K562 (cell line): ENCODE results near the gene KLRD1. TPM values are rescaled to one million over a fixed set of nuclear protein-coding genes. Genes with fewer than 3 reads are reported as not detected.

ENCODE experiments used
- ATAC-seq: fragments of 200-7000 bp; cut with Tn5 transposase; 3 replicates; pipeline ENCODE4 v1.9.1; 2020; ENCODE audit warnings: moderate library complexity
- BruUV-seq: library from RNA; stranded (reverse); fragments of 400-500 nt; replicated peaks from 2 replicates; lab custom pipeline; 2021; lab: Mats Ljungman, UMichigan
- CTCF ChIA-PET: fragments of 300-600 bp; formaldehyde crosslinking; extraction: SDS; loops from one replicate; lab custom pipeline; 2021; ENCODE audit warnings: low intra/inter-chr PET ratio; lab: Yijun Ruan, JAX
- POLR2A ChIA-PET: fragments of 300-600, 350-650 bp; sonication (Branson Sonifier 250); formaldehyde crosslinking; extraction: SDS; loops from one replicate; lab custom pipeline; 2021; ENCODE audit warnings: antibody characterized with exemption, inconsistent platforms; lab: Yijun Ruan, JAX
- DNase-seq, 4 experiments: peaks; one replicate each; pipeline versions ENCODE4 v3.0.0 to v3.0.0-alpha.2; 2011 to 2018; ENCODE audit warnings: low spot score in 3 of 4, mixed read lengths in 3 of 4; ENCODE audit errors: extremely low read depth in 1 of 4
- FAIRE-seq: peaks from 2 replicates; lab custom pipeline; 2011; peaks lifted over from hg19 to GRCh38; lab: Jason Lieb, UNC
- H2AFZ ChIP-seq: 2 replicates; pipeline ENCODE4 v1.6.0; 2011; ENCODE audit warnings: low read depth, low read length, control low read depth, inconsistent platforms
- H3K27ac ChIP-seq: fragments of 200-600 bp; 3 replicates; pipeline ENCODE4 v1.8.0; 2011; ENCODE audit warnings: low read depth, mild to moderate bottlenecking, control low read depth, inconsistent platforms, low read length, moderate library complexity, mixed read lengths; ENCODE audit errors: extremely low read depth
- H3K27me3 ChIP-seq, 2 experiments: fragments of 300-600 bp in 1 of 2; 2 replicates in 1 of 2; 3 replicates in 1 of 2; pipeline versions ENCODE4 v1.6.0 to v1.8.0; 2011; ENCODE audit warnings: inconsistent platforms in 2 of 2, low read length in 2 of 2, mild to moderate bottlenecking in 1 of 2, mixed read lengths in 1 of 2, moderate library complexity in 1 of 2; ENCODE audit not compliant: control insufficient read depth in 2 of 2, insufficient read depth in 2 of 2
- H3K36me3 ChIP-seq: fragments of 300-600 bp; 3 replicates; pipeline ENCODE4 v1.8.0; 2011; ENCODE audit warnings: mild to moderate bottlenecking, low read length, inconsistent platforms; ENCODE audit not compliant: control insufficient read depth, insufficient read depth
- H3K4me1 ChIP-seq, 2 experiments: fragments of 200-600 bp in 1 of 2; replicated peaks in 1 of 2; 2 replicates in 1 of 2; 3 replicates in 1 of 2; pipeline versions ENCODE4 v1.5.1 to v1.8.0; 2011; ENCODE audit warnings: inconsistent platforms in 2 of 2, low read length in 2 of 2, mild to moderate bottlenecking in 1 of 2, mixed read lengths in 1 of 2, moderate library complexity in 1 of 2; ENCODE audit not compliant: control insufficient read depth in 2 of 2, insufficient read depth in 2 of 2
- H3K4me2 ChIP-seq: 2 replicates; pipeline ENCODE4 v1.6.1; 2011; ENCODE audit warnings: low read length, control low read depth, inconsistent platforms, mixed read lengths; ENCODE audit not compliant: insufficient read depth
- H3K4me3 ChIP-seq: fragments of 200-600 bp; sonication (generic), shearing (Covaris generic); 2 replicates; pipeline ENCODE4 v1.5.1; 2016; ENCODE audit warnings: control low read depth, inconsistent platforms
- H3K79me2 ChIP-seq: fragments of 200-600 bp; 3 replicates; pipeline ENCODE4 v1.8.0; 2011; ENCODE audit warnings: low read length, inconsistent platforms; ENCODE audit not compliant: control insufficient read depth, insufficient read depth
- H3K9ac ChIP-seq, 2 experiments: 2 replicates each; pipeline versions ENCODE4 v1.6.0 to v1.6.1; 2011; ENCODE audit warnings: low read depth in 2 of 2, low read length in 2 of 2, control low read depth in 1 of 2, inconsistent platforms in 1 of 2, mild to moderate bottlenecking in 1 of 2, mixed read lengths in 1 of 2; ENCODE audit not compliant: insufficient read depth in 1 of 2
- H3K9me1 ChIP-seq: one replicate; pipeline ENCODE4 v1.6.0; 2011; ENCODE audit warnings: inconsistent platforms, mild to moderate bottlenecking, low read length, moderate library complexity; ENCODE audit not compliant: control insufficient read depth, insufficient read depth
- H3K9me3 ChIP-seq: replicated peaks from 2 replicates; pipeline ENCODE4 v1.5.1; 2011; ENCODE audit warnings: low read depth, low read length, inconsistent platforms; ENCODE audit not compliant: control insufficient read depth, insufficient read depth
- H4K20me1 ChIP-seq: replicated peaks from 2 replicates; pipeline ENCODE4 v1.6.1; 2011; ENCODE audit warnings: low read length, inconsistent platforms, mixed read lengths; ENCODE audit not compliant: control insufficient read depth, insufficient read depth
- CBX3 ChIP-seq, 2 experiments: IDR thresholded peaks; 1 replicate in 1 of 2; 2 replicates in 1 of 2; pipeline ENCODE4 v1.6.1; 2012; ENCODE audit warnings: inconsistent platforms in 2 of 2, low read length in 2 of 2, borderline replicate concordance in 1 of 2, control low read depth in 1 of 2
- ETV6 ChIP-seq, 3 experiments: fragments of 150-350 bp in 1 of 3; sonication (generic) in 1 of 3; formaldehyde crosslinking in 1 of 3; IDR thresholded peaks; 2 replicates each; pipeline versions ENCODE4 v1.6.1 to v1.8.0; 2014 to 2022; ENCODE audit warnings: borderline replicate concordance in 2 of 3, low read depth in 2 of 3, antibody characterized with exemption in 1 of 3, low read length in 1 of 3, mild to moderate bottlenecking in 1 of 3, missing genetic modification reagents in 1 of 3
- ZBED1 ChIP-seq: IDR thresholded peaks from 2 replicates; pipeline ENCODE4 v1.6.1; 2014
- ZNF695 ChIP-seq: fragments of 450-650 bp; formaldehyde crosslinking; IDR thresholded peaks from 2 replicates; pipeline ENCODE4 v1.4.0; 2020; ENCODE audit warnings: mild to moderate bottlenecking, moderate library complexity
- ZSCAN32 ChIP-seq: fragments of 450-650 bp; formaldehyde crosslinking; IDR thresholded peaks from 2 replicates; pipeline ENCODE4 v1.4.0; 2020; ENCODE audit warnings: mild to moderate bottlenecking, moderate library complexity
- WGBS: fragments of 100-300 bp; shearing (Covaris generic); methylation state at CpG from one replicate; pipeline ENCODE4 v1.1.6; 2016; ENCODE audit warnings: low coverage, mixed read lengths; ENCODE audit not compliant: insufficient coverage; ENCODE audit errors: missing lambda C conversion rate; 5-methylcytosine and 5-hydroxymethylcytosine counted together
- in situ Hi-C: fragments of 300-500 bp; cut with MboI; formaldehyde crosslinking; loops from 4 replicates; pipeline ENCODE4 v1.15.0; 2018; ENCODE audit warnings: inconsistent platforms, mixed read lengths
- intact Hi-C: fragments of 100-400 bp; cut with micrococcal nuclease; formaldehyde crosslinking; loops from 2 replicates; pipeline ENCODE4 v1.14.2; 2022
- polyA plus RNA-seq, 8 experiments: library from polyadenylated mRNA; depleted of rRNA in 4 of 8; stranded (reverse) in 5 of 8; unstranded in 3 of 8; fragments of >200 nt; fragmentation: Nextera tagmentation in 2 of 8; fragmentation: Illumina TruSeq in 1 of 8; extraction: Ambion mirVana in 2 of 8; extraction: Trizol in 1 of 8; gene quantifications; 2 replicates each; pipeline versions ENCODE4 v1.2.1 to v1.2.3, GENCODE V29; 2011 to 2014; ENCODE audit warnings: inconsistent platforms in 1 of 8, missing spikeins in 1 of 8
- total RNA-seq, 7 experiments: library from RNA; depleted of rRNA in 6 of 7; stranded (reverse); fragments of >200 nt in 6 of 7; fragmentation: Illumina TruSeq in 2 of 7; extraction: Trizol in 2 of 7; gene quantifications; 2 replicates each; pipeline versions ENCODE4 v1.2.1 to v1.2.3, GENCODE V29; 2011 to 2021; ENCODE audit warnings: low replicate concordance in 1 of 7
- TF ChIP-seq, protein P1 (sequence below): sonication (generic); formaldehyde crosslinking; IDR thresholded peaks from 2 replicates; pipeline ENCODE4 v1.8.0; 2022; ENCODE audit warnings: mild to moderate bottlenecking, missing genetic modification reagents
- TF ChIP-seq, protein P2 (sequence below): fragments of 200-800 bp; sonication (Bioruptor generic); IDR thresholded peaks from 2 replicates; pipeline ENCODE4 v1.6.1; 2017; ENCODE audit warnings: missing genetic modification characterization, missing compliant biosample characterization

The KLRD1 gene
- total and polyA plus RNA-seq, 9 of the 15 experiments (the other 6 are each of a cell fraction or from before 2014, with no cell fraction given), result not detected

DNA sequence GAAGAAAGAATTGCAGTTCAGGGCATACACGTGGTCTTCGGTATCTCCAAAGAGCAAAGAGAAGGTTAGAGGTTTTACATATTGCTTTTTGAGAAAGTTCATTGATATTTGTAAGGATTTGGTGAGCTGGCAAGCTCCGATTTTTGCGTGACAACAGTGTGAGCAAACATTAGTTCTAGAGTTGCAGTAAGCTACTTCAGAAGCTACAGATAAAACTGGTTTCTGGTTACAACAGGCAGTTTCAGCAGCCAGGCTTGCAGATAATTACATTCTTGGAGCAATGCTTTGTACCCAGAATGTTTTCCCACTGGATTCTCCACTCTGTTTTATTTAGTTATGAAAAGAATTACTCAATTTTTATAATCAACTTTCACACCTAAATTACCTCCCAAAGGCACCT is 54.0 kb downstream of the KLRD1 start (continued):
- TF ChIP-seq, protein P1, sequence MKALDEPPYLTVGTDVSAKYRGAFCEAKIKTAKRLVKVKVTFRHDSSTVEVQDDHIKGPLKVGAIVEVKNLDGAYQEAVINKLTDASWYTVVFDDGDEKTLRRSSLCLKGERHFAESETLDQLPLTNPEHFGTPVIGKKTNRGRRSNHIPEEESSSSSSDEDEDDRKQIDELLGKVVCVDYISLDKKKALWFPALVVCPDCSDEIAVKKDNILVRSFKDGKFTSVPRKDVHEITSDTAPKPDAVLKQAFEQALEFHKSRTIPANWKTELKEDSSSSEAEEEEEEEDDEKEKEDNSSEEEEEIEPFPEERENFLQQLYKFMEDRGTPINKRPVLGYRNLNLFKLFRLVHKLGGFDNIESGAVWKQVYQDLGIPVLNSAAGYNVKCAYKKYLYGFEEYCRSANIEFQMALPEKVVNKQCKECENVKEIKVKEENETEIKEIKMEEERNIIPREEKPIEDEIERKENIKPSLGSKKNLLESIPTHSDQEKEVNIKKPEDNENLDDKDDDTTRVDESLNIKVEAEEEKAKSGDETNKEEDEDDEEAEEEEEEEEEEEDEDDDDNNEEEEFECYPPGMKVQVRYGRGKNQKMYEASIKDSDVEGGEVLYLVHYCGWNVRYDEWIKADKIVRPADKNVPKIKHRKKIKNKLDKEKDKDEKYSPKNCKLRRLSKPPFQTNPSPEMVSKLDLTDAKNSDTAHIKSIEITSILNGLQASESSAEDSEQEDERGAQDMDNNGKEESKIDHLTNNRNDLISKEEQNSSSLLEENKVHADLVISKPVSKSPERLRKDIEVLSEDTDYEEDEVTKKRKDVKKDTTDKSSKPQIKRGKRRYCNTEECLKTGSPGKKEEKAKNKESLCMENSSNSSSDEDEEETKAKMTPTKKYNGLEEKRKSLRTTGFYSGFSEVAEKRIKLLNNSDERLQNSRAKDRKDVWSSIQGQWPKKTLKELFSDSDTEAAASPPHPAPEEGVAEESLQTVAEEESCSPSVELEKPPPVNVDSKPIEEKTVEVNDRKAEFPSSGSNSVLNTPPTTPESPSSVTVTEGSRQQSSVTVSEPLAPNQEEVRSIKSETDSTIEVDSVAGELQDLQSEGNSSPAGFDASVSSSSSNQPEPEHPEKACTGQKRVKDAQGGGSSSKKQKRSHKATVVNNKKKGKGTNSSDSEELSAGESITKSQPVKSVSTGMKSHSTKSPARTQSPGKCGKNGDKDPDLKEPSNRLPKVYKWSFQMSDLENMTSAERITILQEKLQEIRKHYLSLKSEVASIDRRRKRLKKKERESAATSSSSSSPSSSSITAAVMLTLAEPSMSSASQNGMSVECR (CRISPR knock-in tag), result no peak
- TF ChIP-seq ZNF695 (CRISPR knock-in tag) (no peak), ZBED1 (no peak), CBX3 (IDR thresholded peaks at IDR 0.05; ENCODE audit: borderline replicate concordance in 1 of 2, low read length in 2 of 2) (no peak), ZSCAN32 (no peak)

DNA sequence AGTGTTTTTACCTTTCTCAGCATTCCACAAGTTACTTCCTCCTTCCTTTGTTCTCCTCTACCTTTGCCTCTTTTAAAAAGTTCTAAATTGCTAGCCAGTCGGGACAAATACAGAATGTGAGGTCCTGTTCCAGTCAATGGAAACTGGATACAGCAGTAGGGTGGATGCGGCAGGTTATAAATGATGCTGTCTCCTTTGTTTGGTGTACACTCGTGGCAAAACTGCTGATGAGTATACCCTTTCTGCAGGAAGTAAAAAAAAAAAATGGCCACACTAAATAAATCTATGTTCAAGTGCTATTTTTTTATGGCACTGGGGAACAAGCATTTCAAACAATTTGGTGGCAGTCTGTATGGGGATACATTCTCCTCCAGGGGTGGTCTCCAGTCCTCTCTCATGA is 54.7 kb downstream of the KLRD1 start:
- H3K9ac ChIP-seq, result peak overlapping the region in 1 of 2 experiments; percentile 91; a peak in 2 of 4 replicates
- H3K9me1 ChIP-seq, result no peaks in the 10 kb centered on the region
- WGBS, result 33% methylated on average over 1 of the region's 3 CpGs
- H3K4me1 ChIP-seq, result peaks cover 2 to 18% of the 10 kb centered on the region in 2 experiments; a peak in 4 of 5 replicates
- CTCF ChIA-PET, result no interaction called here
- intact Hi-C loops, result no loop called here
- H3K4me3 ChIP-seq, result no peak overlapping the region
- ATAC-seq (no peak), FAIRE-seq (no peak), DNase-seq (peak in 1 of 4 experiments; percentile 14)
- peaks cover 2% of the 10 kb centered on the region; the same call in 1 of the 2 replicates for H3K9me3 ChIP-seq
- POLR2A ChIA-PET, result no interaction called here
- H3K4me2 ChIP-seq, result peak overlapping the region; percentile 97; the same call in 1 of the 2 replicates
- H3K36me3 ChIP-seq, result no peaks in the 10 kb centered on the region
- H2AFZ ChIP-seq, result peak overlapping the region; percentile 91
- in situ Hi-C loops, result no loop called here
- no peaks in the 10 kb centered on the region for H3K27me3 ChIP-seq
- H3K27ac ChIP-seq, result peak overlapping the region; percentile 99
- BruUV-seq, result no TSS peak
- H3K79me2 ChIP-seq, result peaks cover 31% of the 10 kb centered on the region
- H4K20me1 ChIP-seq, result no peaks in the 10 kb centered on the region
- TF ChIP-seq ETV6 (IDR thresholded peaks at IDR 0.05; ENCODE audit: borderline replicate concordance in 1 of 2, low read depth in 2 of 2, low read length in 1 of 2) (no peak), ETV6 (CRISPR knock-in tag; IDR thresholded peaks at IDR 0.05; ENCODE audit: borderline replicate concordance) (no peak)
- TF ChIP-seq, protein P2, sequence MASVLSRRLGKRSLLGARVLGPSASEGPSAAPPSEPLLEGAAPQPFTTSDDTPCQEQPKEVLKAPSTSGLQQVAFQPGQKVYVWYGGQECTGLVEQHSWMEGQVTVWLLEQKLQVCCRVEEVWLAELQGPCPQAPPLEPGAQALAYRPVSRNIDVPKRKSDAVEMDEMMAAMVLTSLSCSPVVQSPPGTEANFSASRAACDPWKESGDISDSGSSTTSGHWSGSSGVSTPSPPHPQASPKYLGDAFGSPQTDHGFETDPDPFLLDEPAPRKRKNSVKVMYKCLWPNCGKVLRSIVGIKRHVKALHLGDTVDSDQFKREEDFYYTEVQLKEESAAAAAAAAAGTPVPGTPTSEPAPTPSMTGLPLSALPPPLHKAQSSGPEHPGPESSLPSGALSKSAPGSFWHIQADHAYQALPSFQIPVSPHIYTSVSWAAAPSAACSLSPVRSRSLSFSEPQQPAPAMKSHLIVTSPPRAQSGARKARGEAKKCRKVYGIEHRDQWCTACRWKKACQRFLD (CRISPR knock-in tag), result 0 out of 2 replicates have a peak, but pooled peaks have one; percentile 29
